HG02571 (cell line): ENCODE results near the gene ADAMTS7.
"Not testable (repeated sequence)": the region's sequence is repeated elsewhere in the genome, so short reads cannot be mapped to it uniquely, and the experiment has no call there.

ENCODE experiments used
- ATAC-seq: cut with Tn5 transposase; IDR thresholded peaks from one replicate; pipeline ENCODE4 v1.9.1; 2021; ENCODE audit warnings: mild to moderate bottlenecking, moderate library complexity; ENCODE audit not compliant: unreplicated experiment

Gene ADAMTS7

GRCh38 chr15:78732634-78733033 is 78.6 kb downstream of the ADAMTS7 start:
- no peak for ATAC-seq

DNA sequence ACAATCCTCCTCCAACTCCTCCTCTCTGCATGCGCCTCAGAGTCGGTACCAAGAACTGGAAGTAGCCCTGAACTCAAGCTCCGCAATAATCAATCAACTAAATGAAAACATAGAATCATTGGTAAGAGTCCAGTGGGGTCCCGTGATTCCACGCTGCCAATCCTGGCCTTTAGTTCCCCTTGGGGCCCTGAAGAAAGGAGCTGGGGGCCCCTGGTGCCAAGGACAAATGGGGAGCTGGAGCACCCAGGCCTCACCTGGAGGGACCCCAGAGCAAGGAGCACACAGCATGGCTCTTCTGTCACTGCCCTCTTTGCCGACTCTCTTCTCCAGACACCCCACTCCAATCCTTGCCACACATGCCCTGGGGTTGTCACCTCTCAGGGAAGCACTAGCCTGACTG is 80.3 kb downstream of the ADAMTS7 start:
- no peak for ATAC-seq

- not testable (repeated sequence) for ATAC-seq
Observed at GRCh38 chr15:78728427-78728826, 82.8 kb downstream of the ADAMTS7 start.

DNA sequence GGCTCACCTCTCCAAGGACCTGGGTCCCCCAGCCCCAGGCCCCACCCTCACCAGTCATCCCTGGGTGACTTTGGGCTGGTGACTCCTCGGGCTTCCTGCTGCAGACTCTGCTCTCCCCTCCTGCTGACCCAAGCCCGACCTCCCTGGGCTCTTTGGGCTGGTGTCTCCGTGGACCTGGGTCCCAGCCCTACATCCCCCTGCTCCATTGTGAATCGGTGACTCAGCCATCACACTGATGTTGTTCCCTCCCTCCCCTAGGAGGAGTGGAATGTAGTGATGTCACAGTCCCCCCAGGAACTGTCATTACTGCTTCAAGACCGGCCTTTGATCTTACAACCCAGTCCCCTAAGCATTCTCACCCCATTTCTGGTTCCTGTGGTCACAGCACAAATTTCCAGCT is 83.7 kb downstream of the ADAMTS7 start:
- no peak for ATAC-seq

GRCh38 chr15:78726870-78727551 is 84.3 kb downstream of the ADAMTS7 start:
- no peak for ATAC-seq

GRCh38 chr15:78719819-78720450 is 91.3 kb downstream of the ADAMTS7 start:
- ATAC-seq, result not testable (repeated sequence)

DNA sequence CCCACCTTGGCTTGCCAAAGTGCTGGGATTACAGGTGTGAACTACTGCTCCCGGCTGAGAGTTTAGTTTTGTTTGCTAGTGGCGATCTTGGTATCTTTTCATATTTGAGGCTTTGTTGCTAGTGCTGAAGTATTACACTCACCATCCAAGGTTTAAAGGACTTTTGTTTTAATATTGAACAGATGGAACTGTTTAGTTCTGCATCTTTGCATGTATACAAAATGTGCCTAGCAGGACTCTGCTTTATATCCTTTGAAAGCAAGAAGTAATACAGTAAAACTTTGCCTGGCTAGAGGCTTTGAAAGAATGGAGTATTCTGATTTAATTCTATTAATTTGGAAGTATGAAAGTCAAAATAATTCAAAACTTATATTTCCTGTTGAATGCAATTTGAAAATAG is 92.4 kb downstream of the ADAMTS7 start:
- no peak for ATAC-seq

DNA sequence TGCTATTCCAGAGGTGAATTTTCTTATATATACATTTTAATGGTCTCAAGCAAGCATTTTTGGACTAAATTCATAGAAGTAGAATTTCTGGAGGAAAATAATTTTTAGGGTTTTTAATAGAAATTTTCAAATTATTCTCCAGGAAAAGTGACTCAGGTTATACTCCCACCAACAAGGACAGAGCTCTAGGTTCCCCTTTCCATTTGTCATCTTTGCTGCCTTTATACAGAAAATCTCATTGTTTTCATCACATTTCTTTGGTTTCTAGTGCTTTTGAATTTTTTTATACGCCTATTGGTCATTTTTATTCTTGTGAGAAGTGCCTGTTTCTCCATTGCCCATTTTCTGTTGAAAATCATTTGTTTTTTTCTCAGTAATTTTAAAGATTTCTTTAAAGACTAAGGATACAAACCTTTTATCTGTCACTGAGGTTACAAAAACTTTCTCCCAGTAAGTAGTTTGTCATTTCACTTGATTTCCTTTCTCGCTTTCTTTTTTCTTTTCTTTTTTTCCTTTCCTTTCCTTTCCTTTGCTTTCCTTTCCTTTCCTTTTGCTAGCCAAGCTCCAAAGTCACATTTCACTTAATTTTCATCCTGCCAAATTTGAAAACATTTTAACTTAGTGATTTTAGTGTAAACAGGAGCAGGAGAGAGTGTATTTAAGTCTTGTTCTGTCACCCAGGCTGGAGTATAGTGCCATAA is 93.2 kb downstream of the ADAMTS7 start:
- no peak for ATAC-seq

DNA sequence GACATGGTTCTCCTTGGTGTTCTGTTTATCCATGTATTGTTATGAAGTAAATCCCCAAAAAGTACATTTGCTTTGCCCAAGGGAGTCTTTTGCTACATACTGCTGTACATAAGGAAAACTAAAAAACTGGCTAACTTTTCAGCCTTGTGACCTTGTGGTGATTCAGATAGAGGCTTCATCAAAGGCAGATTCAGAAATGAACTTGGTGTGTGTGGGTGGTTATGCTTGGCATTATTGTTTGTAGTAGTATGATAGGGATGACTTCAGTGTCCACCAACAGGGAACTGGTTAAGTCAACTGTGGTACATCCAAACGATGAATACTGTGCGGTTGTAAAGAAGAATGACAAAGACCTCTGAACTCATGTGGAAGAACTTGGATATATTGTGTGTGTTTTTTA is 94.6 kb downstream of the ADAMTS7 start:
- ATAC-seq, result no peak

GRCh38 chr15:78715930-78716329 is 95.3 kb downstream of the ADAMTS7 start:
- ATAC-seq, result no peak

DNA sequence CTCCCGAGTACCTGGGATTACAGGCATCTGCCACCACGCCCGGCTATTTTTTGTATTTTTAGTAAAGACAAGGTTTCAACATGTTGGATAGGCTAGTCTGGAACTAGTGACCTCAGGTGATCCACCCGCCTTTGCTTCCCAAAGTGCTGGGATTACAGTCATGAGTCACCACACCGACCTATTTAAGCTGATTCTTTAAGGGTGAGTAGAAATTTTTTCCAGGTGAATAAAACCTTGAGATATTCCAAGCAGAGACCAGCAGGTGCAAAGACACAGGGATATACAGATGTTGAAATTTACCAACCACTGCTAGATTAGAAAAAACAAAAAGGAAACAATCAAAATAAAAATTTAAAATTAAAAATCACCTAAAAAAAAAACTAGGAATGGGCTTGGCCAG is 95.8 kb downstream of the ADAMTS7 start:
- no peak for ATAC-seq

GRCh38 chr15:78714890-78715289 is 96.4 kb downstream of the ADAMTS7 start:
- no peak for ATAC-seq

- no peak for ATAC-seq
Observed at GRCh38 chr15:78712797-78713515, 98.3 kb downstream of the ADAMTS7 start.

DNA sequence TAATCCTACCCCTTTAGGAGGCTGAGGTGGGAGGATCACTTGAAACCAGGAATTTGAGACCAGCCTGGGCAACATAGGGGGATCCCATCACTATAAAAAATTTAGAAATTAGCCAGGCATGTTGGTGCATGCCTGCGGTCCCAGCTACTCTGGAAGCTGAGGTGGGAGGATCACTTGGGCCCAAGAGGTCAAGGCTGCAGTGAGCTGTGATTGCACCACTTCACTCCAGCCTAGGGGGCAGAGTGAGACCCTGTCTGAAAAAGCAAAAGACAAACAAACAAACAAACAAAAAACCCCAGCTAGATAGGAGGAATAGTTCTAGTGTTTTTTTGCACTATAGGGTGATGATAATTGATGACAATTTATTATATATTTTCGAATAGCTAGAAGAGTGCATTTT is 99.6 kb downstream of the ADAMTS7 start:
- ATAC-seq, result no peak

DNA sequence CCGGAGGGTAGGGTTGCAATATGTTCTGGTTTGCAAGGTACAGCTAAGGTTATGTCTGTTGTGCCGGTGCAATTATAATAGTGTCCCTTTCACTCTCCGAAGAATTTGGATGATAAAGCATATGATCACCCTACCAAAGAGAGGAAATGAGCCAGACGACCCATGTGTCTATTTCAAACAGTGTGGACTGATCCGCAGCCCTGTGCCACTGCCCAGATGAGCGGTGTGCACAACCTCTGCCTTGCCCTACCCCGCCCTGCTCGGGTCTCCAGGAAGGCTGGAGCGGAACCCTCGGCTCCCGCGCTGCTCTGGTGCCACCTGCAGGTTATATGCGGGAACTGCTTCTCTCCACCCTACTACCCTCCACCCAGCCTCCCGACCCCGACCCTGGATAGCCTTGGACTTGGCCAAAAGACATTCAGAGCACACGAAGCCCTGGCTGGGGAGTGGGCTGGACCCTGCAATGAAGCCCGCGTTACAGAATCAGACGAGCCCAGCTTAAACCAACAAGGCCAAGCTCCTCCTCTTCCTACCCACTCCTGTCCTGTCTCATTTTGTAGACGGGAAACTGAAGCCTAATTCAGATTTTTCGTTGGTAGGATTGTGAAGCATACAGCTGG is 101.9 kb downstream of the ADAMTS7 start:
- ATAC-seq, result no peak
